IMR-90 (cell line): ENCODE data around the gene ZNF136.

Experiments
- BHLHE40 ChIP-seq: fragments of 150-350 bp; IDR thresholded peaks from 2 replicates; pipeline ENCODE4 v1.6.1; 2016; ENCODE audit warnings: mild to moderate bottlenecking, low read depth, low read length
- CTCF ChIP-seq: conservative IDR thresholded peaks from 2 replicates; pipeline ENCODE4 v1.5.1; 2012; ENCODE audit warnings: mild to moderate bottlenecking, low read depth, low read length, improper control_type of control experiment
- FOS ChIP-seq: fragments of 150-350 bp; IDR thresholded peaks from 2 replicates; pipeline ENCODE4 v1.6.1; 2016; ENCODE audit warnings: low read depth, low read length
- RCOR1 ChIP-seq: IDR thresholded peaks from 2 replicates; pipeline ENCODE4 v1.6.1; 2012; ENCODE audit warnings: mild to moderate bottlenecking, low read length, improper control_type of control experiment; ENCODE audit not compliant: insufficient replicate concordance
- SMC3 ChIP-seq: fragments of 150-350 bp; IDR thresholded peaks from 2 replicates; pipeline ENCODE4 v1.6.1; 2016; ENCODE audit warnings: low read depth, mild to moderate bottlenecking, antibody characterized with exemption, low read length, moderate library complexity

- TF ChIP-seq CTCF (no peak), FOS (no peak), BHLHE40 (no peak), SMC3 (no peak), RCOR1 (no peak)
Observed at GRCh38 chr19:12199757-12200419, 37.0 kb downstream of the ZNF136 start.
